GM19099 (cell line): ENCODE measurements around the gene ADCY1.

Experiments
- POLR2A ChIP-seq: IDR thresholded peaks from 3 replicates; pipeline ENCODE4 v1.6.1; 2011; ENCODE audit warnings: low read depth; ENCODE audit not compliant: insufficient read length; ENCODE audit errors: extremely low read depth

ADCY1 gene

GRCh38 chr7:45574669-45575500 lies 717 bp downstream of the ADCY1 start:
- no peak for TF ChIP-seq POLR2A

- TF ChIP-seq POLR2A, result no peak
Observed at GRCh38 chr7:45575501-45576248, 1.5 kb downstream of the ADCY1 start.

DNA sequence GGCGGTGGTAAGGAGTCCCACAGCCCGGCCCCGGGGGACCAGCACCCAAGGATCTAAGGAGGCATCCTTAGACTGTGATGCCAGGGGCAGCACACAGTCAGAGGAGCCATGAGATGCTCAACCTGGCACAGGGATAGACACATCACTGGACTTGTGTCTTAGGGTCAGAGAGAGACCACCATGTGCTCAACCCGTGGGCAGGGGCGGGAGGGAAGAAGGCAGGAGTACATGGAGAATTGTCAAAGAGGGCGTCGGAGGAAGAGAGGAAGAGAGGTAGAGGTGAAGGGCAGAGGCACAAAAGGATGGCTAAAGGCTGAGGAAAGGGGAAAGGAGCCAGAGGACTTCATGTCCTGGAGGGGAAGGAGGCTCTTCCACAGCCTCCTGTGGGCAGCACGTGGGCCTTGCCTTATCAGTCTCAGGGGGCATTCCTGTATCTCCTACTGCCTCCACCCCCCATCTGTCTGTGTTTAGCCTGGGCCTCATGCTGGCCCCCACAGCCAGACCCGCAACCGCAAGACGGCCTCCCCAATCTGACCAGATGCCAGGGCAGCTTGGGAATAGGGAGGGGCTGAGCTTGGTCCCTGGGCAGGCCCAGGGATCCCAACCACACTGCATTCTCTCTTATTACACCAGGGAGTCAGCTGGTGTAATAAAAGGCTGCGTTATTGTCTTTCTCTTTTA lies 2.2 kb downstream of the ADCY1 start:
- no peak for TF ChIP-seq POLR2A

GRCh38 chr7:45578022-45578421 lies 3.9 kb downstream of the ADCY1 start:
- no peak for TF ChIP-seq POLR2A

- TF ChIP-seq POLR2A, result no peak
Observed at GRCh38 chr7:45578467-45578866, 4.3 kb downstream of the ADCY1 start.

GRCh38 chr7:45579391-45579801 lies 5.2 kb downstream of the ADCY1 start:
- no peak for TF ChIP-seq POLR2A

- TF ChIP-seq POLR2A, result no peak
Observed at GRCh38 chr7:45580053-45580872, 6.1 kb downstream of the ADCY1 start.

DNA sequence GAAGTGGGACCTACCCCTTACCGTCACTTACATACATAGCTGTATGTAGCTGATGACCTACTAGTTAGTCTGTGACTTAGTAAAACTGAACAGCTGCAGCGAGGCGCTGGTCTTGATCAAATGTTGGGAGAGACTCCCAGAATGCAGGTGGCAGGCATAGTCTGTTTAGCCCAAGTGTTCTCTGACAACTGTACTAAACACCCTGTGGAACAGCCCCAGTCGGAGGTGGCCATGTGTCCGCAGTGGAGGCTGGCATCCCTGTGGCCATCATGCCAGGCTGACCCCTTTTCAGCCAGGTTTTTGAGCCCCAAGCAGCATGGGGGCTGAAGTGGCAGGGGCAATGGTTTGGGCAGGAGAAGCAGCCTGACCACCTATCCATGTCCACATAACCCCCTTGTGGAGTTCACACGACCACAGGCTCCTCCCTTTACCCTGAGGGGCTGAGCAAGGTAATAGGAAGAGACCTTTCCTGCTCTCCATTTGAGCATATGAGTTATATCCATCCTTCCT lies 7.2 kb downstream of the ADCY1 start:
- no peak for TF ChIP-seq POLR2A

DNA sequence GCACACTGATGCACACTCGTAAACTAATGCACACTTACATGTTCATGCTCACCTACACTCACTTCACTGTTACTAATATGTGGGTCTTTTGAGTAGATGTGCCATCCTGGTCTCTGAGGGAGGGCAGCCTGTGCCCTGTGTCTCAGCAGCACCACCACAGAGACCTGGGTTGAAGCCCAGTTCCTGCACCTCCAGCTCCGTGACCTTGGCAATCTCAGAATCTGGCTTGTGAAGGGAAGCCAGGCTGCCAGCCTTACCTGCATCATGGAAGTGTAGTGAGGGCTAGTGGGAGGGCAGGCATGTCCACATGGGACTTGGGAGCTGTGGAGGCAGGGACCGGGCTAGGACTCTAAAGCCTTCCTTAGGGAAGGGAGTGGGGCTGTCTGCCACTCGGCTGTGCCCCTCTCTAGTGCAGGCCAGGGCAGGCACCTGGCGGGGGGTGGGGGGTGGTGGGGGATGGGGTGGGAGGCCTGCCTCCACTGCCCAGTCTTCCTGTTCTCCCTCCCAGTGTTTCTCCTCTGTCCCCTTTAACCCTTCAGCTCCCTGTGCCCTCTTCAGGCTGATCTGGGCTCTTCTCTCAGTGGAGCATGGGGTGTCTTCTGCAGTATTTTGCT lies 8.1 kb downstream of the ADCY1 start:
- TF ChIP-seq POLR2A, result no peak

GRCh38 chr7:45582868-45583277 lies 8.7 kb downstream of the ADCY1 start:
- no peak for TF ChIP-seq POLR2A

- TF ChIP-seq POLR2A, result no peak
Observed at GRCh38 chr7:45583296-45583695, 9.1 kb downstream of the ADCY1 start.

GRCh38 chr7:45584261-45585210 lies 10.4 kb downstream of the ADCY1 start:
- no peak for TF ChIP-seq POLR2A

GRCh38 chr7:45585628-45586027 lies 11.5 kb downstream of the ADCY1 start:
- TF ChIP-seq POLR2A, result no peak
